Stomach (tissue), 9 donors: ENCODE results near the gene IQSEC1. TPM values are rescaled to one million over a fixed set of nuclear protein-coding genes. Genes with fewer than 3 reads are reported as not detected.

Experiments
- DNase-seq, 2 donors: peaks; one replicate each; pipeline versions ENCODE4 v3.0.0 to v3.0.0-alpha.2; 2013 to 2019
- H3K27ac ChIP-seq, 5 donors: fragments of 200-600 bp in 4 of 5; sonication (generic) in 4 of 5; one replicate each; pipeline ENCODE4 v1.5.1; 2013 to 2019; ENCODE audit warnings: mild to moderate bottlenecking in 1 of 5, moderate library complexity in 1 of 5
- H3K27me3 ChIP-seq, 3 donors: fragments of 200-600 bp; sonication (generic); one replicate each; pipeline ENCODE4 v1.5.1; 2017 to 2019; ENCODE audit warnings: mixed run types in 1 of 3
- H3K36me3 ChIP-seq, 4 donors: fragments of 200-600 bp; sonication (generic); 1 replicate in 3 of 4; 2 replicates in 1 of 4; pipeline ENCODE4 v1.5.1; 2016 to 2019
- H3K4me1 ChIP-seq, 4 donors: fragments of 200-600 bp; sonication (generic); one replicate each; pipeline ENCODE4 v1.5.1; 2016 to 2019
- H3K4me3 ChIP-seq, 4 donors: fragments of 200-600 bp; sonication (generic) in 3 of 4; one replicate each; pipeline ENCODE4 v1.5.1; 2016 to 2019; ENCODE audit warnings: mild to moderate bottlenecking in 1 of 4
- H3K9me3 ChIP-seq, 4 donors: fragments of 200-600 bp; sonication (generic); one replicate each; pipeline ENCODE4 v1.5.1; 2016 to 2019
- EP300 ChIP-seq: sonication (generic); formaldehyde crosslinking; IDR thresholded peaks from one replicate; pipeline ENCODE4 v1.6.1; 2017; ENCODE audit warnings: antibody characterized with exemption
- POLR2A ChIP-seq, 4 donors: fragments of 450-650 bp; IDR thresholded peaks; one replicate each; pipeline ENCODE4 v1.6.1; 2016; ENCODE audit warnings: antibody characterized with exemption in 4 of 4, control low read depth in 2 of 4, mild to moderate bottlenecking in 1 of 4, moderate library complexity in 1 of 4
- POLR2AphosphoS5 ChIP-seq, 3 donors: sonication (generic); formaldehyde crosslinking; IDR thresholded peaks; one replicate each; pipeline ENCODE4 v1.6.1; 2016; ENCODE audit warnings: antibody characterized with exemption in 3 of 3
- WGBS, 5 donors: extraction: QIAGEN DNeasy Blood & Tissue Kit in 3 of 5; methylation state at CpG; one replicate each; pipeline versions ENCODE4 v1.1.5 to v1.1.7; 2013 to 2018; 5-methylcytosine and 5-hydroxymethylcytosine counted together
- intact Hi-C: fragments of 100-400 bp; cut with DNase I; formaldehyde crosslinking; loops from one replicate; pipeline ENCODE4 v1.15.1; 2023; ENCODE audit warnings: low total_unique reads
- polyA plus RNA-seq, 3 donors: library from polyadenylated mRNA; stranded (reverse); fragments of 200-250 nt; gene quantifications; one replicate each; pipeline ENCODE4 v1.2.3, GENCODE V29; 2013
- total RNA-seq, 5 donors: library from RNA; depleted of rRNA; stranded (reverse); fragments of >200 nt; gene quantifications; one replicate each; pipeline versions ENCODE4 v1.1.0 to v1.2.3, GENCODE V29; 2014 to 2016
- TF ChIP-seq, protein P1 (sequence below), 7 experiments: fragments of 450-650 bp in 4 of 7; fragments of 200-600 bp in 3 of 7; sonication (generic) in 3 of 7; IDR thresholded peaks; one replicate each; pipeline ENCODE4 v1.5.1; 2016 to 2019; ENCODE audit warnings: antibody characterized with exemption in 7 of 7, control low read depth in 2 of 7, mild to moderate bottlenecking in 1 of 7
- donor health status: healthy with polysubstance abuse.
- donor health status: Bipolar disorder and iron deficiency.
- donor health status: healthy.

IQSEC1 gene
- total and polyA plus RNA-seq, 8 donors, result 6.7 to 46.9 (median 20.8) TPM

DNA sequence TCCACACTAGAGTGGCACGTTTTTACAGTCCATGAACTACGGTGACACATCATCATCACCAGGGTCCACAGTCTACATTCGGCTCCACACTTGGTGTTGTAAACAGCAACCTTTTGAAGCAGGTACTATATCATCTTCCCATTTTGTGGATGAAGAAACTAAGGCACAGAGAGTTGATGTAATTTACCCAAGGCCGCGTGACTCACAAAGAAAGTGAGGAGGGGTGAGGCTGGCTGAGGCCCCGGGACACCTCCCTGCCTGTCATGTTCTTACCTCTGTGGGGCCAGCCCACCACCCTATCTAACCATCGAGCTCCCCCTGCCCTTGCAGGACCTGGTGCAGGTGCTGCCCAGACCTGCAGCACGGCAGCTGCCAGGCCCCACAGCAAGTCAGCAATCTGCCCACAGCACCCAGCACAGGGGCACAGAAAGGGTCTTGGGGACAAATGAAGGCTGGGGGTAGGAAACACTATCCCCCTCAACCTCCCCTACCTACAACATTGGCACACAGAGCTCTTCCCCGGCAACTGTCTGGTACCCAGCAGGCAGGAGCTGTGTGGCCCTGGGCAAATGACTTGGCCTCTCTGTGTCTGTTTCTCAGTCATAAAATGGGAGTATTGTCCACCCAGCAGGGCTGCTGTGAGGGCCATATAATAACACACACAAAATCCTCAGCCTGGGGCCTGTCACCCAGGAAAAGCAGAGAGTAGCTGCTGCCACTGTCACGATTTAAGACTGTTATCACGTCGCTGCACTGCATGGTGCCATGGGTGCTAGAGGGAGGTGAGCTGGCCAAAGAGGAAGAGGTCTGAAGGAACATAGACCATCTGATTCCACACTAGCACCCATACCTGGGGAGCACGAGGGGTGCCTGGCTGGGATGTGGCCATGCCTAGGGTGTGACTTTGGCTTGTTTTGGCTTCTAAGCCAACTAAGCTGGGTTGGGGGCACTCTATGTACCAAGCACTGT, 115.1 kb downstream of the IQSEC1 start:
- no peaks in the 10 kb centered on the region for H3K27me3 ChIP-seq
- no peaks in the 10 kb centered on the region for H3K9me3 ChIP-seq

DNA sequence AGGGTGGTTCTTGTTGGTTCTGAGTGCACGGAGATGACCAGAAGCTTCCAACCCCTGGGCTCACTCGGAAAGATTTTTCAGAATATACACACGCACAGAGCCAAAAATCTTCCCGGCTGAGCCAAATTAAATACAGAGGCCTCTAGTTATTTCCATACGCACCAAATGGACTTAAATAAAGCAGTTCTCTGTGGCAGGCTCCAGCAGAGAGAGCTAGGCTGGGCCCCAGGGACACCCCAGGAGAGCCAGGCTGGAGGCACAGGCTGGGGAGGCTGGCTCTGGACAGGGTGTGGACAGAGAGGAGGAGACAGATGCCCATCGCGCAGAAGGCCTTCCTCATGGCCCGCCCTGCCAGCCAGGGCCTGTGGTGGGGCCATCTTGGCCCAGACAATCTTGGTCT, 115.9 kb downstream of the IQSEC1 start:
- 21 to 56% (median 33%) methylated on average over 7 to 8 of the region's 8 CpGs for WGBS, 5 donors
- Histone ChIP-seq H3K36me3 (peaks cover 0 to 5% (median 0%) of the 10 kb centered on the region in 4 donors), H3K4me1 (peaks cover 70 to 100% (median 96%) of the 10 kb centered on the region in 4 donors)

More for the DNA sequence above, 115.1 kb downstream of the IQSEC1 start:
- WGBS, 5 donors, result 83 to 90% (median 87%) methylated on average over 13 of the region's 13 CpGs
- Histone ChIP-seq H3K4me3 (no peak overlapping the region), H3K27ac (peak overlapping the region in 4 of 5 donors; percentile 50 to 81 (median 68)), H3K4me1 (peaks cover 73 to 100% (median 95%) of the 10 kb centered on the region in 4 donors), H3K36me3 (peaks cover 0 to under 1% (median 0%) of the 10 kb centered on the region in 4 donors)
- TF ChIP-seq EP300, result no peak
- TF ChIP-seq POLR2A (IDR thresholded peaks at IDR 0.05), result no peak
- TF ChIP-seq POLR2AphosphoS5 (IDR thresholded peaks at IDR 0.05), result no peak
- TF ChIP-seq, protein P1, sequence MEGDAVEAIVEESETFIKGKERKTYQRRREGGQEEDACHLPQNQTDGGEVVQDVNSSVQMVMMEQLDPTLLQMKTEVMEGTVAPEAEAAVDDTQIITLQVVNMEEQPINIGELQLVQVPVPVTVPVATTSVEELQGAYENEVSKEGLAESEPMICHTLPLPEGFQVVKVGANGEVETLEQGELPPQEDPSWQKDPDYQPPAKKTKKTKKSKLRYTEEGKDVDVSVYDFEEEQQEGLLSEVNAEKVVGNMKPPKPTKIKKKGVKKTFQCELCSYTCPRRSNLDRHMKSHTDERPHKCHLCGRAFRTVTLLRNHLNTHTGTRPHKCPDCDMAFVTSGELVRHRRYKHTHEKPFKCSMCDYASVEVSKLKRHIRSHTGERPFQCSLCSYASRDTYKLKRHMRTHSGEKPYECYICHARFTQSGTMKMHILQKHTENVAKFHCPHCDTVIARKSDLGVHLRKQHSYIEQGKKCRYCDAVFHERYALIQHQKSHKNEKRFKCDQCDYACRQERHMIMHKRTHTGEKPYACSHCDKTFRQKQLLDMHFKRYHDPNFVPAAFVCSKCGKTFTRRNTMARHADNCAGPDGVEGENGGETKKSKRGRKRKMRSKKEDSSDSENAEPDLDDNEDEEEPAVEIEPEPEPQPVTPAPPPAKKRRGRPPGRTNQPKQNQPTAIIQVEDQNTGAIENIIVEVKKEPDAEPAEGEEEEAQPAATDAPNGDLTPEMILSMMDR (IDR thresholded peaks at IDR 0.05), result no peak
- intact Hi-C loops, result no loop called here
- DNase-seq, result no peak

DNA sequence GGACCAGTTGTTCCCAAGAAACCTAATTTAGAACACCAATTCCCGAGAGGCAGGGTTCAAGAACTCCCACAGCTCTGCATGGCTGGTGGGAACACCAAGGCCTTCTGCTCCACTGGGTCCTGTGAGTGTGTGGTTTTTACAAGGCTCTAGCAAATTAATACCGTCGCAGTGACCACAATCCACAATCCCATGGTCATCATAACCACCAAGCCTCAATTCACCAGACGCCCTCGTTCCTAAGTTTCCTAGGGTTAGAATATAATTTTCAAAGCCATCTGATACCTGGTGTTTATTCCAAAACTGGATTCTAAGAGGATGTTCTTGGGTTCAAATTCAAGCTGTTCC, 116.9 kb downstream of the IQSEC1 start:
- Histone ChIP-seq H3K27ac (peak overlapping the region in 4 of 5 donors; percentile 19 to 81 (median 68)), H3K27me3 (no peaks in the 10 kb centered on the region), H3K9me3 (no peaks in the 10 kb centered on the region), H3K36me3 (peaks cover 0 to 5% (median 0%) of the 10 kb centered on the region in 4 donors), H3K4me3 (no peak overlapping the region), H3K4me1 (peaks cover 65 to 100% (median 92%) of the 10 kb centered on the region in 4 donors)
- 78 to 97% (median 91%) methylated on average over 5 of the region's 5 CpGs for WGBS, 5 donors
- TF ChIP-seq POLR2AphosphoS5 (IDR thresholded peaks at IDR 0.05) (no peak), POLR2A (IDR thresholded peaks at IDR 0.05) (no peak), EP300 (no peak)
- TF ChIP-seq, protein P1 (IDR thresholded peaks at IDR 0.05), result no peak
- no peak for DNase-seq
- intact Hi-C loops, result no loop called here

More for the DNA sequence above, 115.9 kb downstream of the IQSEC1 start:
- Histone ChIP-seq H3K4me3 (no peak overlapping the region), H3K27me3 (no peaks in the 10 kb centered on the region), H3K9me3 (no peaks in the 10 kb centered on the region), H3K27ac (peak overlapping the region; percentile 50 to 81 (median 61))
- intact Hi-C loops, result no loop called here
- TF ChIP-seq POLR2AphosphoS5 (IDR thresholded peaks at IDR 0.05), result no peak
- TF ChIP-seq, protein P1 (IDR thresholded peaks at IDR 0.05), result no peak
- no peak for TF ChIP-seq POLR2A (IDR thresholded peaks at IDR 0.05)
- no peak for TF ChIP-seq EP300
- peak in 1 of 2 donors; percentile 36 for DNase-seq

DNA sequence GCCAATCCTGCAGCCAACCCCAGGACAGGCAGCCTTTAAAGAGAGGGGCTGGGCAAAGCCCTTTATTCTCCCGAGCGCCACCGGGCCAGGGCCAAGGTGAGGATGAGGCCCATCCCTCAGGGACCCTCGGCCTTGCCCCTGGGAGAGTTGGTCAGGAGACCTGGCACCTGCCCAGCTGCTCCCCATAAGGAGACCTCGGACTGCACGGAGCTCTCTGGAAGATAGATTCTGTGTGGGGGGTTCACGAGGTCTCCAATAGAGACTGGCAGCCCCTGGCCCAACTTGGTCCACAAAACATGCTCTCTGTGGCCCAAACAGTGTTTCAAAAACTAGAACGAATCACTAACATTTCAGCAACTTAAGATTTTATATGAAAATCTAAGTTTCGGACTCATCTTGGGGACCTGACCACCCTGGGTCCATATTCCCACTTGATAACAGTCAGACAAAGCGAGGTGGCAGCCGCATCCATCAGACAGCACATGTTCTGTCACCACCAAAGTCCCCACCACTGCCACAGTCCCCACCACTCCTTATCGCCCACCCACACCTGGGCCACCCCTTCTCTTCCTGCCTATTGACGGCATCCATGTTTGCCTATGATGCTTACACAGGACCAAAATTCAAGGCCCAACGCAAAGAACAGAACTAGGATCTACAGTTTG, 117.4 kb downstream of the IQSEC1 start:
- TF ChIP-seq EP300, result no peak
- no peak for TF ChIP-seq POLR2AphosphoS5 (IDR thresholded peaks at IDR 0.05)
- TF ChIP-seq, protein P1 (IDR thresholded peaks at IDR 0.05), result no peak
- TF ChIP-seq POLR2A (IDR thresholded peaks at IDR 0.05), result no peak
- Histone ChIP-seq H3K27ac (peak overlapping the region; percentile 16 to 81 (median 56)), H3K4me1 (peaks cover 60 to 100% (median 89%) of the 10 kb centered on the region in 4 donors), H3K9me3 (no peaks in the 10 kb centered on the region), H3K36me3 (peaks cover 0 to 5% (median 0%) of the 10 kb centered on the region in 4 donors), H3K27me3 (no peaks in the 10 kb centered on the region), H3K4me3 (no peak overlapping the region)
- no peak for DNase-seq
- intact Hi-C loops, result no loop called here
- 68 to 81% (median 77%) methylated on average over 12 to 14 of the region's 14 CpGs for WGBS, 5 donors
